Measurements from ENCODE around the gene UGT1A7.

DNA sequence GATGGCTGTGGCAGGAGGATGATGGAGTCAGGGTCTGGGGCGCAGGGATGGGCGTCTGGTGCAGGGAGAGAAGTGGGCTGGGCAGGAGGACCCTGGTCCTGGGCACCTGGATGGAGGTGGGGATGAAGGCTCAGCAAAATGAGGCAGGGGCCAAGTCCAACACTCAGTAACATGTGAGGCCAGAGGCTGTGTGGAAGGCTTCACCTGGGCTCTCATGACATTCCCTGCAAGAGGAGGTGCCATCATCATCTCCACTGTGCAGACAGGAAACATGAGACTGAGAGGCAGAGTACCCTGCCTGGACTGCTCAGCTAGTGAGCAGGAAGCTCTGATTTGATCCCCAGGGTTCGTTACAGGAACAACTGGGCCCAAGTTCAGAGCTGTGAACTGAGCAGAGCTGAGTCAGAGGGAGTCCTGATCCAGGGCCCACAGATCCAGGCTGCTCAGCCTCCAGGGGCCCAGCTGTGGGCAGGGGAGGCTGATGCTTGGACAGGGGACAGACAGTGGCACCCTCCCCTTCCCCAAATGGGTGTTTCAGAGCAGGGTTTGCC is 135.7 kb downstream of the UGT1A7 start:
- TF ChIP-seq CTCF (IDR thresholded peaks at IDR 0.05) (no peak), POLR2A (IDR thresholded peaks at IDR 0.05) (no peak)

Measured in adrenal gland (tissue), 5 donors.